Smooth muscle cell (in vitro differentiated cells): ENCODE measurements around the gene ETV7. TPM values are rescaled to one million over a fixed set of nuclear protein-coding genes. Genes with fewer than 3 reads are reported as not detected.

ENCODE experiments used
- DNase-seq: peaks from one replicate; lab custom pipeline; 2025; ENCODE audit not compliant: unreplicated experiment; lab: John Stamatoyannopoulos, UW
- H2AFZ ChIP-seq: fragments of 200-600 bp; sonication (generic); 2 replicates; pipeline ENCODE4 v1.6.0; 2016; ENCODE audit warnings: antibody characterized with exemption, low read depth, mild to moderate bottlenecking
- H3F3A ChIP-seq: fragments of 200-600 bp; sonication (generic); 2 replicates; pipeline ENCODE4 v1.6.0; 2017; ENCODE audit warnings: antibody characterized with exemption, low read depth
- H3K27ac ChIP-seq: fragments of 200-600 bp; sonication (generic); 2 replicates; pipeline ENCODE4 v1.5.1; 2016; ENCODE audit warnings: low read depth, mild to moderate bottlenecking
- H3K27me3 ChIP-seq: fragments of 200-600 bp; sonication (generic); 2 replicates; pipeline ENCODE4 v1.6.1; 2016; ENCODE audit warnings: low read depth, mild to moderate bottlenecking
- H3K36me3 ChIP-seq: fragments of 200-600 bp; sonication (generic); 2 replicates; pipeline ENCODE4 v1.5.1; 2016; ENCODE audit warnings: low read depth
- H3K4me1 ChIP-seq: fragments of 200-600 bp; sonication (generic); 2 replicates; pipeline ENCODE4 v1.5.1; 2016; ENCODE audit warnings: low read depth
- H3K4me2 ChIP-seq: fragments of 200-600 bp; sonication (generic); 2 replicates; pipeline ENCODE4 v1.6.0; 2016; ENCODE audit warnings: mild to moderate bottlenecking
- H3K4me3 ChIP-seq: fragments of 200-600 bp; sonication (generic); 2 replicates; pipeline ENCODE4 v1.5.1; 2016; ENCODE audit warnings: mild to moderate bottlenecking
- H3K79me2 ChIP-seq: fragments of 200-600 bp; sonication (generic); 2 replicates; pipeline ENCODE4 v1.6.0; 2016; ENCODE audit warnings: low read depth, mild to moderate bottlenecking
- H3K9ac ChIP-seq: fragments of 200-600 bp; sonication (generic); 2 replicates; pipeline ENCODE4 v1.6.0; 2016; ENCODE audit warnings: low read depth
- H3K9me3 ChIP-seq: fragments of 200-600 bp; sonication (generic); replicated peaks from 2 replicates; pipeline ENCODE4 v1.5.1; 2016; ENCODE audit warnings: low read depth
- H4K20me1 ChIP-seq: fragments of 200-600 bp; sonication (generic); 2 replicates; pipeline ENCODE4 v1.6.0; 2016; ENCODE audit warnings: low read depth
- CTCF ChIP-seq: fragments of 200-600 bp; sonication (generic); IDR thresholded peaks from 2 replicates; pipeline ENCODE4 v1.5.1; 2017; ENCODE audit warnings: borderline replicate concordance, mild to moderate bottlenecking, antibody characterized with exemption; ENCODE audit not compliant: insufficient read depth, poor library complexity, severe bottlenecking
- WGBS: methylation state at CpG from one replicate; pipeline ENCODE4 v1.1.7; 2016; ENCODE audit warnings: low lambda C conversion rate; 5-methylcytosine and 5-hydroxymethylcytosine counted together
- polyA plus RNA-seq: library from polyadenylated mRNA; unstranded; fragments of >200 nt; fragmentation: Nextera tagmentation; extraction: Ambion mirVana; gene quantifications from 2 replicates; pipeline ENCODE4 v1.2.1, GENCODE V29; 2016
- total RNA-seq: library from RNA; depleted of rRNA; stranded (reverse); fragments of >200 nt; gene quantifications from 2 replicates; pipeline ENCODE4 v1.2.3, GENCODE V29; 2014

Gene ETV7
- total and polyA plus RNA-seq, 2 experiments from 2014 or later = 0.83 TPM; not detected in 1

GRCh38 chr6:36381502-36382389 lies 5.7 kb downstream of the ETV7 start:
- H3K36me3 ChIP-seq = no peaks in the 10 kb centered on the region
- peaks cover 26% of the 10 kb centered on the region for H3K27me3 ChIP-seq
- H3K9me3 ChIP-seq = no peaks in the 10 kb centered on the region
- no peak overlapping the region for H3K4me3 ChIP-seq
- H3K4me2 ChIP-seq = no peak overlapping the region
- no peaks in the 10 kb centered on the region for H4K20me1 ChIP-seq
- H2AFZ ChIP-seq = no peak overlapping the region
- no peaks in the 10 kb centered on the region for H3K79me2 ChIP-seq
- H3K27ac ChIP-seq = no peak overlapping the region
- TF ChIP-seq CTCF = no peak
- no peak for DNase-seq
- no peaks in the 10 kb centered on the region for H3F3A ChIP-seq
- no peaks in the 10 kb centered on the region for H3K4me1 ChIP-seq
- no peak overlapping the region for H3K9ac ChIP-seq
- WGBS = 86% methylated on average over 9 of the region's 9 CpGs

- Histone ChIP-seq H3K4me2 (no peak overlapping the region), H3K27me3 (peaks cover 11% of the 10 kb centered on the region), H3K4me3 (no peak overlapping the region), H3F3A (no peaks in the 10 kb centered on the region), H4K20me1 (no peaks in the 10 kb centered on the region), H3K9ac (no peak overlapping the region), H3K4me1 (no peaks in the 10 kb centered on the region), H2AFZ (no peak overlapping the region), H3K9me3 (no peaks in the 10 kb centered on the region), H3K79me2 (no peaks in the 10 kb centered on the region), H3K27ac (no peak overlapping the region), H3K36me3 (no peaks in the 10 kb centered on the region)
- TF ChIP-seq CTCF = no peak
- DNase-seq = no peak
- 94% methylated on average over 4 of the region's 4 CpGs for WGBS
Observed at GRCh38 chr6:36380166-36380565, 7.3 kb downstream of the ETV7 start.

GRCh38 chr6:36378936-36379335 lies 8.5 kb downstream of the ETV7 start:
- Histone ChIP-seq H3K27me3 (no peaks in the 10 kb centered on the region), H3K36me3 (no peaks in the 10 kb centered on the region), H3K27ac (no peak overlapping the region), H4K20me1 (no peaks in the 10 kb centered on the region), H3K4me2 (no peak overlapping the region), H3K9me3 (no peaks in the 10 kb centered on the region), H3K4me1 (no peaks in the 10 kb centered on the region), H3K79me2 (no peaks in the 10 kb centered on the region), H2AFZ (no peak overlapping the region), H3K4me3 (no peak overlapping the region), H3K9ac (no peak overlapping the region), H3F3A (no peaks in the 10 kb centered on the region)
- no peak for DNase-seq
- WGBS = 90% methylated on average over 10 of the region's 10 CpGs
- no peak for TF ChIP-seq CTCF
